Daoy (cell line): ENCODE data around the gene AIPL1. TPM values are rescaled to one million over a fixed set of nuclear protein-coding genes. Genes with fewer than 3 reads are reported as not detected.

ENCODE experiments used
- DNase-seq: peaks from one replicate; pipeline ENCODE4 v3.0.0-alpha.2; 2015; ENCODE audit warnings: low read depth
- total RNA-seq: library from RNA; depleted of rRNA; stranded (reverse); fragments of >200 nt; shearing (Covaris generic); gene quantifications from 2 replicates; pipeline ENCODE4 v1.2.3, GENCODE V29; 2014

The AIPL1 gene
- total RNA-seq, 1 experiment from 2014 or later: not detected

GRCh38 chr17:6450926-6451832 is 16.3 kb upstream of the AIPL1 start:
- no peak for DNase-seq

- no peak for DNase-seq
Observed at GRCh38 chr17:6449307-6449706, 14.4 kb upstream of the AIPL1 start.

DNA sequence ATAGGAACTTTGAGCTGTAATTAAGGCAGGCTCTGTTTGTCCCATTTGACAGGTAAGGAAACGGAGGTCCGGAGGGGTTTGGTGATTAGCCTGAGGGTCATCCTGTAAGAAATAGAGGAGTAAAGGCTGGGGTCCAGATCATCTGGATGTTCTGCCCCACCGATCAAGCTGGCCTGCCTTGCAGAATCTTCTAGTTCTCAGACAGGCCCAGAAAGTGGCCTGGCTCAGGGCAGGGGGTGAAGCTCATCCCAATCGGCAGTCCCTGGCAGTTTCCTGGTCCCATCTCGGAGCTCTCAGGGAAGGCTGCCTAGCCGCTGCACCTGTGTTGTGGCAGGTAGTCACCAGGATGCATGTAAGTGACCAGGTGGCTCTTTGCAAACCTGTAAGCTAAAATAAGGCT is 13.6 kb upstream of the AIPL1 start:
- DNase-seq: no peak

DNA sequence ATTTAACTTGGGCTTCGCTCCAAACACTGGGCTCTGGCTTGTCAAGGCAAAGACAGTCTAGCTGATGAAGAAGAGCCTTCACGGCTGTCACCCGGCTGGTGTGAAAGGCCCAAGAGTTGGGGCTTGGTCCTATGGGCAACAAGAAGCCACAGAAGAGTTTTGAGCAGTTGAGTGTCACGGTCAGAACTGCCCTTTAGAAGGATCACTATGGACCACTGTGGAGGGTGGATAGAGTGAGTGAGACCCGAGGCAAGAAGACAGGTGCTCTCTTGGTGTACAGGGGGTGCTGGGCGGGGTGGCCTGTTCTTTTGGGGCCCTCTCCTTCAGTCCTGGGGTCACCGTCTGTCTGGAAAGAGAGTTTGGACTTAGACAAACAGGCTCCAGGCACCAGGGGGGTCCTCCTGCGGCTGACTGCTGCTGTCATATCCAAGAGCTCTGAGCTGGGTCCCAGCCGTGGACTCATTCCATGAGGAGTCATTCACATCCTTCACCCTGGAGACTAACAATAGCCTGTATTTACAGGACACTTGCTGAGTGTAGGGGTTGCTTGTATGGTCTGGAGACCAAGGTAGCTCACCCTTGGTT is 11.7 kb upstream of the AIPL1 start:
- DNase-seq: no peak

GRCh38 chr17:6444571-6445335 is 9.8 kb upstream of the AIPL1 start:
- DNase-seq: no peak

DNA sequence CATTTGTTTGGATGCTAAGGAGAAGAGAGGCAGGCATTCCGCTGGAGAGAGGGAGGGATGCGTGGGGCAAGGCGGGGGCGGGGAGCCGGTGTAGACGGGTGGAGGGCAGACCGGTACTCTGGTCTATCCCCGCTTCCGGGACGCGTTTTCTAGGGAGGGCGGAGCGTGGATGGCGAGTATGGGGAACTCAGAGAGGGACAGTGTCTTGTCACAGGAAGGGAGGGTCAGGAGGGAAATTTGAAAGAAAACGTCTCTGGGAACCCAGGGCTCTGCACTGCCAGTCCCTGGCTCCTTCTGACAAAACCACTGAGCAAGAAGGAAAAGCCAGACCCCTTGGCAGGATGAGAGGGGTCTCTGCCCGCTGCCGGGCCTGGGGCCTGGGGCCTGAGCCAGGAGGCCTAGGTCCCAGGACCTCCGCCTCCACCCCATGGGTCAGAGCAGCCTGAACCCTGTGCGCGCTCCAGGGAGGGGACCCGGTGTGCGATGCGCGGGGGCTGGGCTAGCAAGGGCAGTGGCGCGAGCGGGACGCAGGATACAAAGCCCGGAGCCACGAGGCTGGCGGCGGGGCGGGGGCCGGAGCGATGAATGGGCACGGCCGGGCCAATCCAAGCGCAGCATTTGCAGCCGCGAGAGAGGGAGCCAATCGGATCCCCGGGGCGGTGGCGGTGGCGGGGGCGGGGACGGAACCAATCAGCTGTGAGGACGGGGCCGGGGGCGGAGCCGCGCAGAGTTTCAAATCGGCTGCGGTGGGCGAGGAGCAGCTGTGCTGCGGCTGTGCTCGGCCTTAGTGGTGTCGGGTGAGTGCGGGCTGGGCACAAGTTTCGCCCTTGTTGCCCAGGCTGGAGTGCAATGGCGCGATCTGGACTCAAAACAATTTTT is 9.0 kb upstream of the AIPL1 start, which contains the start of gene PIMREG:
Gene PIMREG, plus strand, starts transcription at position 764 of the 879 bp plus-strand sequence. CDS start 656 bp downstream, outside the sequence.
- DNase-seq: peak; percentile 99

DNA sequence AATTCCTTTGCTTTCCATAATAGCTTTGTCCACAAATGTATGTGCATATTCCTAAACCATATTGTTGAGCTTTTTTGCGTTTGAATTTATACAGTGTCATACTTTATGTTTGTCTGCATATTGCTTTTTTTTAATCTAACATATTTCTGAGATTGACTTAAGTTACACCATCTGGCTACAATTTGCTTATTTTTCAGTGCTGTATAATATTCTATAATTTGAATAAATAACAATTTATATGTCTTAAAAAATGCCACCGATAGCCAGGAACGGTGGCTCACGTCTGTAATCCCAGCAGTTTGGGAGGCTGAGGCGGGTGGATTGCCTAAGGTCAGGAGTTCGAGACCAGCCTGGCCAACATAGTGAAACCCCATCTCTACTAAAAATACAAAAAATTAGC is 7.9 kb upstream of the AIPL1 start:
- no peak for DNase-seq

- no peak for DNase-seq
Observed at GRCh38 chr17:6439951-6440350, 5.0 kb upstream of the AIPL1 start.

DNA sequence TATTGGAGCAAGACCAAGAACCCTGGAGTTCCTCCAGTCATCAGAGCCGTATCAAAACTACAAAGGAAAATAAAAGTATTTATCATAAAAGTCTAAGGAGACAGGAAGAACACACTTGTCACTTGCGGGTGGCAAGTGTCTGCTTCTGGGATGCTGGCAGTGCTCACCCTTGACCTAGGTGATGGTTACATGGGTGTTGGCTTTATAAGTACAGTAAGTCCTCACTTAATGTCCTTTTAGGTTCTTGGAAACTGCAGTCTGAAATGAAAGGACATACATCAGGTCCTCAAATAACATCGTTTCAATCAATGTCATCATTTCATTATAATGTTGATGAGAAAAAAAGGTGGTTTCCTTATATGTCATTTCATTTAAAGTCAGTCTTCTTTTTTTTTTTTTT is 3.0 kb upstream of the AIPL1 start:
- DNase-seq: no peak

DNA sequence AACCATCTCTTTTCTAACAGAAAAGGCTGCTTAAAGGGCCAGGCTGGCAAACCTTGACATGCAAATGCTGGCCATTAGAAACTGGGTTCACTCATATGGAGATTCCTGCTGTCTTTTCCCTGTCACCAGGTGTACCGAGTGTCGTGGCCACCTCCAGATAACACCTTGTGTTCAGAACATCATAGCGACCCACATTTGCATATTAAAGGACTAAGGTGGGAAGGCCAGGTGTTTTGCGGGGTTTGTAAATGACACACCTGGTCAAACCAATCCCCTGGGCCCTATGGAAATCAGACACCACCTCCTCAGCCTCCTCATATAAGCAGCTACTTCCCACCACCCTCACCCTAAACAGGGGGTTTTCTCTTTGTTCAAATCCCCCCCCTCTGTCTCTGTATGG is 2.5 kb upstream of the AIPL1 start:
- no peak for DNase-seq

DNA sequence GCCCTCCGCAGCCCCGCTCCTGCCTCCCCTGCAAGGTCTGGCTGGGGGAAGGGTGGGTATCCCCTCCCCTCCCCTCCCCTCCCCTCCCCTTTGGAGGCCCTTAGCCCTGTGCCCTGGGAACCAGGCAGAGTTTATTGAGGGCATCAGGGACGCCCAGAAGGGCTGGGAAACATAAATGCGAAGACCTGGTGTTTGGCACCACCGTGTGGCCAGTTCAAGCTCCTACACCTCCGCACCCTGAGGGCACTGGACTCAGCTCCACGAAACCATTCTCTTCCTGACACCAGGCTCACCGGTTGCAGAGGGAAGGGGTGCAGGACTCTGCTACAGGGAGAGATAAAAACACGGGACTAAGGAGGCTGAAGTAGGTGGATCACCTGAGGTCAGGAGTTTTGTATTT is 1.0 kb upstream of the AIPL1 start:
- DNase-seq: peak; percentile 80

- DNase-seq: no peak
Observed at GRCh38 chr17:6430769-6431168, 4.2 kb downstream of the AIPL1 start.

DNA sequence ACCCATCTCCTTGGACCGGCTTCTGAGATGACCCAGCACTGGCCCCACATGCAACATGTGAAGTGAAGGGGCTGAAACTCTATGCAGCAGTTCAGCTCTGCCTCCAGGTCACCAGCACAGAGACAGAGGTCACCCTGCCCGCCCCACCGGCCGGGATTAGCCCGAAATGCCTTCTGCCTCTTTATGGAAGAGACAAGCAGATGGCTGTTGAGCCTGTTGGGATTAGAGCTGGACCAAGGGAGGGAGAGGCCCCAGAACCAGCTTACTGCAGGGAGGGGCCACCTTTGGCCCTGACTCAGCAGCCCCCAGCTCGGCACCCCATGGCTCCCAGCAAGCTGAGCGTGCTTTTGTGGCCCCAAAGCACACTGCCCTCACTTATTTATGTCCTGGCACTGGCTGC is 5.7 kb downstream of the AIPL1 start:
- DNase-seq: no peak

DNA sequence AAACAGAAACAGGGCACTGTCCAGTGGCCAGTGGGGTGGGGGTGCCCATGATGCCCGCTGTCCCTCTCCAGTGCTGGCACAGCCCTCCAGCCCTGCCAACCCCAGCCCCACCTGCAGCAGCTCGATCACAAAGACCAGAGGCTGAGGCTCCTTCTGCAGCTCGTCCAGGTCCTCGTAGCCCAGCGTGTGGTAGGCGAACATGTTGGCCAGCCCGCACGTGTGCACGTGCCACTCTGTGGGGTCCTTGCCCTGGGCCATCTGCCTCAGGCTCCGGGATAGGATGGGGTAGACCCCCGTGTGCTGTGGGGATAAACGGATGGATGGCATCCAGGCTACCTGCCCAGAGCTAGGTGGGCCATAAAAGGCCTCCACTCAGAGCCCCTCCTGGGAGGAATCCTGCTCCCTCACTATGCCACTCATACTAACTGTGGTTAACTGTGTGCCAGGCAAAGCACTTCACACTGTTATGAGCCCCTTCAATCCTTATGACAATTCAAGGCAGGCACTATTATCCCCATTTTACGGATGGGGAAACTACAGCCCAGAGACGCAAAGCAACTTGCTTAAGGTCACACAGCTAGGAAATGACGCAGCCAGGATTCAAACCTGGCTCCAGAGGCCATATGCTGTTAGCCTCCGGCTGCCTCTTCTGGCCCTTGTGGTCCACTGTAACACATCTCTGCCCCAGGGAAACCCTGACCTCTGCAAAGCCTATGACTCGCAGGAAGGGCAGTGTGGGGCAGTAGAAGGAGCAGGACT is 6.5 kb downstream of the AIPL1 start:
- no peak for DNase-seq

DNA sequence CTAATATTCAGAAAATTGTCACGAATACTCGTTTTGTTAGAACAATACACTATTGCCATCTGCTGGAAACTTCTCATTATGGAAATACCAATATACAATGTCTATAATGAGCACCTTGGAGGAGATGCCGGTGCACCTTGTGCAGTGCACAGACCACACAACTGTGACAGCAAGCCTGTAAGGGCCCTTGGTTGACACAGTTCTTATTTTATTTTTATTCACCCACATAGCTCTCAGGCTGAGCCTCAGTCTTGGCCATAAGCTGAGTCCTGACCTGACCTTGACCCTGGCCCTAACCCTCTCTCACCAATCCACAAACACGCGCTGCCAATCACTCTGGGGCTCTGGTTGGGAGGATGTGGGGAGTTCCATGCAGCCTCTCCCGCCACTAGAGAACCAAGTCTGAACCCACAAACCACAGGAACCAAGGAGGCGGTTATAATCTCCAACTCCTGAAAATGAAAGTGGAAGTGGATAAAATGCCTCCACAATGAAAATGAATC is 7.6 kb downstream of the AIPL1 start:
- DNase-seq: peak; percentile 70

GRCh38 chr17:6426356-6427101 is 8.4 kb downstream of the AIPL1 start:
- DNase-seq: no peak

GRCh38 chr17:6425407-6425806 is 9.5 kb downstream of the AIPL1 start:
- DNase-seq: no peak

DNA sequence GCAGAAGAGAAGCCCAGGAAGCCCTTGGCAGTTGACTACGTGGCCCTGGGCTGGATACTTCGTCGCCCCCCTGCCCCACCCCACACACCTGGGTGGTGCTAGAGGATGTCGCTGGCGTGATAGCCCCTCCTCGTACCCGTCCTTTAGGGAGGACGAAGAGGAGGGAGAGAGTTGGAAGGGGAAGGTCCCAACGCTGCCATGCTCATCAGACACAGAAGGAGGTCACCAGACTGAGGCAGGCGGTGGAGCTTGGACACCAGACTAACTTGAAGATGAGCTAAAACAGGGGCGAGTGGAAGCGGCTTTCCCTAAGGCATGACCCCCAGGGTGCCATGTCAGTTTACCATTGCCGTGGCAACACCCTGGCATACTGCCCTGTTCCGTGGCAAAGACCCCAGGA is 11.0 kb downstream of the AIPL1 start:
- no peak for DNase-seq

- DNase-seq: no peak
Observed at GRCh38 chr17:6422654-6423241, 12.2 kb downstream of the AIPL1 start.
